NCI-H2029 (cell line): ENCODE measurements around the gene SFXN5.

Experiments
- DNase-seq: peaks from one replicate; lab custom pipeline; 2025; lab: John Stamatoyannopoulos, UW

SFXN5 gene

GRCh38 chr2:72897785-72898584 lies 173.5 kb downstream of the SFXN5 start:
- no peak for DNase-seq

GRCh38 chr2:72896446-72896845 lies 175.1 kb downstream of the SFXN5 start:
- DNase-seq: no peak

- no peak for DNase-seq
Measured at GRCh38 chr2:72895759-72896281, 175.7 kb downstream of the SFXN5 start.

- DNase-seq: no peak
Measured at GRCh38 chr2:72895154-72895553, 176.4 kb downstream of the SFXN5 start.

GRCh38 chr2:72894514-72894913 lies 177.0 kb downstream of the SFXN5 start:
- DNase-seq: no peak

GRCh38 chr2:72893594-72894319 lies 177.8 kb downstream of the SFXN5 start:
- DNase-seq: no peak

GRCh38 chr2:72892506-72893173 lies 178.9 kb downstream of the SFXN5 start:
- peak; percentile 31 for DNase-seq
